GM18907 (cell line): Measurements from ENCODE around the gene KNTC1.
A peak's percentile ranks its signal among the peaks of the same experiment; 100 is the strongest.
"Not testable (repeated sequence)": the region's sequence is repeated elsewhere in the genome, so short reads cannot be mapped to it uniquely, and the experiment has no call there.

Experiments
- ATAC-seq: cut with Tn5 transposase; IDR thresholded peaks from one replicate; pipeline ENCODE4 v1.9.1; 2021; ENCODE audit warnings: mild to moderate bottlenecking, moderate library complexity; ENCODE audit not compliant: unreplicated experiment

The KNTC1 gene

DNA sequence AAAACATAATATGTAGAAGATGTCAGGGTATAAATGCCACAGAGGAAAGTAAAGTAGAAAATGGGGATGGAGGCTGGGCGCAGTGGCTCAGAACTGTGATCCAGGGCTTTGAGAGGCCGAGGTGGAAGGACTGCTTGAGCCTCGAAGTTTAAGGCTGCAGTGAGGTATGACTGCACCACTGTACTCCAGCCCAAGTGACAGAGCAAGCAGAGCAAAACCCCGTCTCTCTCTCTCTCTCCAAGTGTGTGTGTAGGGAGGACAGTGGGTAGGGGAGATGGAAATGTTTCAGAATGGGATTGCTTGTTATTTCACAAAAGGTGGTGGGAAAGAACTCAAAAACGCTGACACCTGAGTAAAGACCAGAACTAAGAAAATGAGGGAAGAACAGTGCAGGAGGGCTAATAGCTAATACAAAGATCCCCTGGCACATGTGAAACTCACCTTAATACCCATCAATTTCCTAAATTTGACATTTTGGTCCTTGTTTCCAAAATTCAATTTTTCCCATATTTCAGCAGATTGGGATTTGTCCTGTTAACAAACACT is 20.6 kb upstream of the KNTC1 start:
- ATAC-seq, result no peak

DNA sequence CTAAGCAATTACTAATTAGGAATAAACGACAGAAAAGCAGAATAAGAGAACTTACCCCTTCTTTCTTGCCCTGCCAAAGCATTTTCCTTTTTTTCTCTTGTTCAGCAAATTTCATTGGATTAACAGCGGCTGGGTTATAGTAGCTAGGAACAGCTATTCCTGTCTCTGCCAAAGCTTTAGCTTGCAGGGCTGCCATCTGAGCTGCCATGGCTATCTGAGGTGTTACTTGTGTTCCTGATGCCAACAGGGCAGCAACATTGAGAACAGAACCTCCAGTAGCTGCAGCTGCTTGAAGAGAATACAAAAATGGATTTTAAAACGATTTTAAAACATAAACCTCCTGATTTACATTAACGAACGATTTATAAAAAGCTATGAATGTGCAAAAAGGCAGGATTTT is 18.9 kb upstream of the KNTC1 start:
- no peak for ATAC-seq

DNA sequence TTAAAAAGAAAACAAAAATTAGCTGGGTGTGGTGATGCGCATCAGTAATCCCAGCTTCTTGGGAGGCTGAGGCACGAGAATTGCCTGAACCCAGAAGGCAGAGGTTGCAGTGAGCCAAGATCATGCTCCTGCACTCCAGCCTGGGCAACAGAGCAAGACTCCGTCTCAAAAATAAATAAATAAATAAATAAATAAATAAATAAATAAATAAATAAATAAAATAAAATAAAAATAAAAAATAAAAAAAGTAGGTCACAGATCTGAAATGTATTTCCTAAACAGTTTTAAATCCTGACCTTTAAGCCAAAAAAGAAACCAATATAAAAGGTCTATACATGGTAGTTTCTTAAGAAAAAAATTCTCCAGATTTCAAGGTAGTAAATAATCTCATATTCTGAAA is 14.0 kb upstream of the KNTC1 start:
- ATAC-seq, result not testable (repeated sequence)

DNA sequence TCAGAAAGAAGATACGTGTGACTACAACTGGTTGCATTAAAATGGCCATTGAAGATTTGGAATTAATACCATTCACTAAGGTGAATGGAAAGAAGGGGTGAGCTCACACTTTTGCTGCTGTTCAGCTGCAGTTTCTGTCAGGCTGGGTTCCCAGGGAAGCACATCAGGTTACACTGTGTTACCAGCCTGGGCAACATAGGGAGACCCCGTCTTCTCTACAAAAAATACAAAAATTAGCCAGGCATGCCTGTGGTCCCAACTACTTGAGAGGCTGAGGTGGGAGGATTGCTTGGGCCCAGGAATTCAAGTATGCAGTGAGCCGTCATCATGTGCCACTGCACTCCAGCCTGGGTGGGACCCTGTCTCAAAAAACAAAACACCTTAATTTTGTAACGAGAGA is 13.4 kb upstream of the KNTC1 start:
- ATAC-seq, result no peak

DNA sequence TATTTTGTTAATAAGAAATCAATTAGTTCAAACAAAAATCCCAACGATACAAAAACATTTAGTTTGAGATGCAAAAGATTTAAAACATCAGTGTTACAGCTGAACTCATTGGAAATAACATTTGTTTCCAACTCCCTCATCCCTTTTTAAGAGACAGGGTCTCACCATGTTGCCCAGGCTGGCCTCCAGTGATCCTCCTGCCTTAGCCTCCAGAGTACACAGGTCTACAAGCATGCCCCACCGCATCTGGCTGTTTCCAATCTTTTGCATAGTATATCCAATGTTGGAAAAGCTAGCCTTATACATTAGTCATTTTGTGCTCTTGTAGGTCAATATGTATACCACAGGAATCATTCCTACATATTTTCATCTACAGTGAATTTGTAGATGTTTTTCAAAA is 11.8 kb upstream of the KNTC1 start:
- no peak for ATAC-seq

DNA sequence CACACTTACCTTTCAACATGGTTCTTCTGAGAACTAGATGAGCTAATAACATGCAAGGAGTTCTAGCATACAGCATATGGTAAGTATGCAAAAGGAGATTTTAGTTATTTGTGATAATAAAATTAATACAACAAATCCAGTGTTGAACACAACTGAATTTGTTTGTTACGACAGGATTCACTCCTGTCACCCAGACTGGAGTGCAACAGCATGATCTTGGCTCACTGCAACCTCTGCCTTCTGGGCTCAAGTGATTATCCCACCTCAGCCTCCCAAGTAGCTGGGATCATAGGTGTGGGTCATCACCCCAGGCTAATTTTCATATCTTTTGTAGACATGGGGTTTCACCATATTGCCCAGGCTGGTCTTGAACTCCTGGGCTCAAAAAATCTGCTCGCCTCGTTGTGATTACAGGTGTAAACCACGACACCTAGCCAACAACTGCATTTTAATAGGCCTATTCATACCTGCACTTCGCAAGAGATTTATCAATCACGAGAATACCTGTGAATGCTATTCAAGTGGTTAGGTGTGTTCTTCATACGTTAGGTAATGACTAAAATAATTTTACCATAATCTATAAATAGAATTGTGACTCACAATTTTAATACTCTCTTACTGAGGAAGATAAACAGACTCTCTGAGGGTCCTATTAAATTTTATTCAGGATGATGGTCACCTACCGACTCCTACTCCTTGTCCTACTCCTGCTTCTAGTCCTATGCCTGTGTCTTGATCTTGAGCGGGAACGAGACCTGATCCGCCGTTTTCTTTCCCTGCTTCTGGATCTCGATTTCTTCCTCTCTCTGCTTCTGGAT is 10.3 kb upstream of the KNTC1 start:
- ATAC-seq, result no peak

DNA sequence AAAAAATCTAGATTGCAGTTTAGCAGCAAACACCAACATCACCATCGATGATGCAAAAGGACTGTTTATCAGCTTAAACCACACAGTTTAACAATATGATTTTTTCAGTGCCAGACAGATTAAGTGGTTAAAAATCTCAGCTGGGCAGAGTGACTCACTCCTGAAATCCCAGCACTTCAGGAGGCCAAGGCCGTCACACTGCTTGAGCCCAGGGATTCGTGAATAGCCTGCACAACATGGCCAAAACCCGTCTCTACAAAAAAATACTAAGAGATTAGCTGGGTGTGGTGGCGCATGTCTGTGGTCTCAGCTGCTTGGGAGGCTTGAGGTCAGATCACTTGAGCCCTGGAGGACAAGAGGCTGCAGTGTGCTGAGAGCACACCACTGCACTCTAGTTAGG is 9.2 kb upstream of the KNTC1 start:
- ATAC-seq, result no peak

DNA sequence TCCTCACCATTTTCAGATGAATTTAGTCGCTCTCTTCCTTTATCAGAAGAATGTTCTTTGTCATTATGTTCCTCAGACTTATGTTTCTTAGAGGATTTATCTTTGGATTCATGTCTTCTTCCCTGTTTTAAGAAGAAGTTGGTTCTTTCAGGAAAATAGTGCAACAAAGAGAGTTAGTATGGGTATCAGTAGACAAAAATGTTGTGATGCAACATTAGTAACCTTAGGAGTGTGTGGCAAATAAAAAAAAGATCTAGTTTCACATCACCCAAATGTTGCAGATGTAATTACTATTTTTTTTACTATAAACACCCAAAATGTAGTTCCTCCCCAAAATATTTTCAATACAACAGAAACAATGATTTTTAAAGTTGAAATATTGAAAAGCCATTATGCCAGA is 8.1 kb upstream of the KNTC1 start:
- no peak for ATAC-seq

DNA sequence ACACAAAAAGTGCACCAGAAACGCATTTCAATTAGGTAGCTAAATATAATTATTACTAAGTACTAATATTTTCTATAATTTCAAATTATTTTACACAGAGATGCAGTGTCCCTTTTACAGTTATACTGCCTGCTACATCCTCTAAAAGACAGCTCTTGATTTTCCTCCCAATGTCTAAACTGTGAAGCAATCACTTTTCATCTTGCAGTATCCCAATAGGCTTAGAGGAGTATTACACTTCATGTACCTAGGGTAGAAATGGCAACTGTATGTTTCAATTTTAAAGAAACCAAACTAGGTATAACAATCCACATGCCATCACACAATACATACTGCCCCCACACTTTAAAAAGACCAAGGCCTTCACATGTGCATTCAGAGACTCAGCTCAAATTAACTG is 7.6 kb upstream of the KNTC1 start:
- ATAC-seq, result no peak

DNA sequence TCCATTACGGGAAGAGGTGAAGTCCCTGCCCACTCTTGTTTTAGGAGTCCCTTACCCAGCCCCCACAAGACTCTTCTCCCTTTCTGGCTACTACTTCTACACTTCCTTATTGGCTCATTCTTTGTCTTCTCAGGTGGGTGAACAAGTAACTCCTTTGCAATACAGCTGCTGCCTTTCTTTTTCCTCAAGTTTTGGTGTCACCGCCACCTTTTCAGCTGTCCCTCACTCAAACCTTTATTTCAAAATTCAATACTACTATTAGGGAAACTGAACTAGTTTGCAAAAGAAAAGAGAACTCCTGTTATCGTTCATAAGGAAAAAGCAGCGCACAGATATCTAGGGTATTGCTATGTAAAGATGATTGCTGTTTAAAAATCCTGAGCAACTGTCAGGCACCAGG is 6.4 kb upstream of the KNTC1 start:
- no peak for ATAC-seq

DNA sequence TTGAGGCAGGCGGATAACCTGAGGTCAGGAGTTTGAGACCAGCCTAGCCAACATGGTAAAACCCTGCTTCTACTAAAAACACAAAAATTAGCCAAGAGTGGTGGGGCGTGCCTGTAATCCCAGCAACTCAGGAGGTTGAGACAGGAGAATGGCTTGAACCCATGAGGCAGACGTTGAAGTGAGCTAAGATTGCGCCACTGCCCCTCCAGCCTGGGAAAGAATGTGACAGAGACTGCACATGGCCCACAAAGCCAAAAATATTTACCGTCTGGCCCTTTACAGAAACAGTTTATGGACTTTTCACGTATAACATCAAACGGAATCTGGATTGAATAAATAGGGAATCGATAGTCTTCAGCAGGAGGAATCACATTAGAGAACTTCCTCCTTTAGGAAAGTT is 3.8 kb upstream of the KNTC1 start:
- ATAC-seq, result no peak

DNA sequence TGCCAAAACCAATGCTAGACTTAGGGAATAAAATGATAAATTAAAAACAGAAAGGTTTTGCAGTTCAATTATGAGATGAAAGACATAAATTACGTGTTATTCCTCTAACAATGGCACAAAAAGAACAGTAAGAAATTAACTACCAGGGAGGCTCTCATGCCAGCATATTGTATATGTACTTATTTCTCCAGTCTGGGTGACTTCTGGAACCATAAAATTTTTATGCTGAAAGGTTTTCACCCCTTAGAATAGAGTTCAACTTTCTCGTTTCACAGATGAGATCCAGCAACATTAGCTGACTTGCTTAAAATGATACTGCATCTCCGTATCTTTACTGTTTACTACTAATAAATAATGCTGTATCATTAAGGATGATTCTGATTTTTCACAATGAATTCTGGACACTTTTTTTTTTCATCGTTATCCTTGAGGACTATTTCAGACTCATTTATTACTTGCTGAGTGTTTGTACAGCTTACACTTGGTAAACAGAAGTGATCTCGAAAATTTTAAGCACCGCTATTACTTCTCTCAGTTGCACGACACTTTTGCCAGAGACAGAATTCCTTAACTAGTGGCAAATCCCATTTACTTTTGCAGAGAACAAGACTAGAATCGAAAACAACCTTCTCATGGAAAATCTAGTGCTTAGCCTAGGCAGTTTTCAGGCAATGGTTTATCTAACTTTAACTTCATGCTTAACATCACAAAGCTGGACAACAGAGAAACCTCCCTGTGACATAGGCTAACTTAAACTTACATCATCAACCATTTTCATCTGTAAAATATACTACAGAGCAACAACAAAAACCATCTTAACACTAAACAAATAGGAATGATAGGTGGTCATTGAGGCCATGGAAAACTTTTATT is 3.0 kb upstream of the KNTC1 start:
- no peak for ATAC-seq

DNA sequence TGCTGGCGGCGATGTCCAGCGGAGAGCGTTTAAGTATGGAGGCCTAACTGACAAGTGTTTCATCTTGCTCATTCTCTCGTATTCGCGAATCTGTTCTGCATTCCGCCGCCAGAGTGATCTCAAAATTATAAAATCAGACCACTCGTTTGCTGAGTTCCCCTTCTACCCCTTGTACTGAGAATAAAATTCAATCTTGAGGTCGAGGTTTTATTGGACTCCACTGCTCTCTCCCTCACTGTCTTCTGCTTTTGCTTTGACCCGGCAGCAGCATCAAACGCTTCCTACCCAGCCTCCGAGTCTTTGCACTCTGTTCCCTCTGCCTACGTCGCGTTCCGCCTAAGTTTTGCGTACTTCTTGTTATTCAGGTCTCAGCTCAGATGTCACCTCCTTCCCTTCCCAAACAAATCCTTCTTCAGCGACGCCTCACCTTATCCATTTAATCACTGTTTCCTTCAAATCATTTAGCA is 462 bp downstream of the KNTC1 start:
- no peak for ATAC-seq

DNA sequence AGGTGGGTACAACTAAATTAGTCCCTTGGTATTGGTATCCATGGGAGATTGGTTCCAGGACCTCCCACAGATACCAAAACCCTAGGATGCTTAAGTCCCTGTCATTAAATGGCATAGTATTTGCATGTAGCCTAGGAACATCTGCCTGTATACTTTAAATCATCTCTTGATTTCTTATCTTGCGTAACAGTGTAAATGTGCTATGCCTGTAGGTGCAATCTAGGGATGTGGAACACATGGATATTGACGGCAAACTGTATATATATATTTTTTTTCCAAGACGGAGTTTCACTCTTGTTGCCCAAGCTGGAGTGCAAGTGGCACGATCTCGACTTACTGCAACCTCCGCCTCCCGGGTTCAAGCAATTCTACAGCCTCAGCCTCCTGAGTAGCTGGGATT is 1.5 kb downstream of the KNTC1 start:
- ATAC-seq, result no peak

DNA sequence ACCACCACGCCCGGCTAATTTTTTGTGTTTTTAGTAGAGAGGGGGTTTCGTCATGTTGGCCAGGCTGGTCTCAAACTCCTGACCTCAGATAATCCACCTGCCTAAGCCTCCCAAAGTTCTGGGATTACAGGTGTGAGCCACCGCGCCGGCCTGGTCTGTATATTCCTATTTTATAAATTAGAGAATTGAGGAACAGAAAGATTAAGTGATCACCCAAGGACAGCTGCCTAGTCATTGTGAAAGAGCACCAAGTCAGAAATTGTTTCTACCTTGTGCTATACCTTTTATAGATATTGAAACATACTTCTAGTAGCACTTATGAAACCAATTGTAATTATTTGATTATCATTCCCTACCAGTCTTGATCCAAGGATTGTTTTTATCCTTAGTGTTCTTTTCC is 1.9 kb downstream of the KNTC1 start:
- no peak for ATAC-seq

DNA sequence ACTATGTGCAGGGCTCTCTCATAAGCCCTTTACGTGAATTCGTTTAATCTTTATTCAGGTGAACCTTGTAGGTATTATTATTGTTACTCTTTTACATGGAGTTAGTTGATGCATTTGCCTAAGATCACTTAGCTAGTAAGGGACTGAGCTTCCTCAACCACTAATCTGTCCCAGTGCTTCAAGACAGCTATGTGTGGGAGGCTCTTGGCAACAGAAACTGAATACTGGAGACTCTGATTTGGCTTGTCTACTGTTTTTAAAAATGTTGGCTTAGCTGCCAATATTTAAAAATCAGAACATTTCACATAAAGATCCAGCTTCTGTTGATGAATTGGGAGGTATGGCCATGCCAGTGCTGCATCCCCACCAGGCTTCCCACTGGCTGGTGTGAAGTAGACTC is 6.8 kb downstream of the KNTC1 start:
- no peak for ATAC-seq

DNA sequence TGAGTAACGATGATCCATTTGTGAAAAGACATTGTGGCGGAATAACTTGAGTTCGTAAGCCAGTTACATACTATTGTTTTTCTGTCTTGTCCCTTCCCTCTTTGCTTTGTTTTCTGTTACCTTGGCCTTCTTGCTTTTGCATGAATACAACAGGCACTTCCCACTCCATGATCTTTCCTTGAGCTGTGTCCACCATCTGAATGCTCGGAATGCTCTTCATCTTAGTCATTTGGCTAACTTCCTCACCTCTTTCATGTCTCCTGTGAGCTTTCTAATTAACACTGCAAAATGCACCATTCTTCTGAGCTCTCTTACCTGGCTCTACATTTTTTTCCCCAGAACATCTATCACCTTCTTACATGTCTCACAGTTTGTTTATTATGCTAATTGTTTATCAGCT is 10.0 kb downstream of the KNTC1 start:
- no peak for ATAC-seq

DNA sequence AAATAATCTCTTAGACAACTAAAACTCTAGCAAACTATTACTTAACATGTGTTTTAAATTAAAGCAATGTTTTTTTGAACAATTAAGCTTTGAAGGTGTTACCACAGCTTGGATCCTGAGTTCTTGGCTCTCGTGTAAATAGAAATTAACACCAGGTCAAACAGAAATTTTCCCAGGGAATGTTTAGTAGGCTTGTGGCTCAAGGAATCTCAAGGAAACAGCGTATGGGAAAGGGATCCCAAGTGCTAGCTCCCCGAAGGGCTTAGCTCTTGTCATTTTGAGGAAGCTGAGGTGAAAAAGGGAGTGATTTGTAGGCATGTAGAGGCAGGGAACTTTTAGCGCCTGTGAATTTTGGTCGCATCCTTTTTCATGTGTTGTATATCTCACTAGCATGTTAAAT is 11.4 kb downstream of the KNTC1 start:
- no peak for ATAC-seq

DNA sequence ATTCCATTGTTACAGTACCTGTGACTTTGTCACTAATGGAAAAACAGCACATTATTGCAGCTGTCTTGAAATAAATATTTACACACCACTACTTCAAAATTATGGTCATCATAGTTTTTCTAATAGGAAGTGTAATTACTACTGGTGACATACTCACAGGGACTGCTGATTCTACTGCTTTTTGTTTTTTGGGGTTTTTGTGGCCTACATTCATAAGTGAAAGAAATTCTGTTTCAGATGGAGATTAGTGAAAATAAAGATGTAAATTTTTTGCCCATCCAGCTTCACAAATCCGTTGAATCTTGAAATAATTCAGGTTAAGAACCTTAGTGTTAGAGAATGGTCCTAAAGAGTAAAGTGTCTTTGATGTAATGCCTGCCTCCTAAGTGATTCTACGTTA is 17.5 kb downstream of the KNTC1 start:
- no peak for ATAC-seq

DNA sequence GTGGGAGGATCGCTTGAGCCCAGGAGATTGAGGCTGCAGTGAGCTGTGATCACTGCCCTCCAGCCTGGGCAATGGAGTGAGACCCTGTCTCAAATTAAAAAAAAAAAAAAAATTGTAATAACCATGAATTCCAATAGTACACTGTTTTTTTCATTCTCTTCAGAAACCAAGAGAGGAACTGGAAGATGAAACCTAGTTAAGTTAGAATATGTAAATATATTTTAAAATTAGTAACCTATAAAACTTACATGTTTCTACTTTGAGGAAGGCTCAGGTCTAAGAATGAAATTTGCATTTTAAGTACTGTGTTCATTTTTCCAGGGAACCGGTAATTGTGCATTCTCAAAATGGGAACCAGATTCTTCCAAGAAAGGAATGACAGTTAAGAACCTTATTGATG is 18.8 kb downstream of the KNTC1 start:
- ATAC-seq, result peak; percentile 65

DNA sequence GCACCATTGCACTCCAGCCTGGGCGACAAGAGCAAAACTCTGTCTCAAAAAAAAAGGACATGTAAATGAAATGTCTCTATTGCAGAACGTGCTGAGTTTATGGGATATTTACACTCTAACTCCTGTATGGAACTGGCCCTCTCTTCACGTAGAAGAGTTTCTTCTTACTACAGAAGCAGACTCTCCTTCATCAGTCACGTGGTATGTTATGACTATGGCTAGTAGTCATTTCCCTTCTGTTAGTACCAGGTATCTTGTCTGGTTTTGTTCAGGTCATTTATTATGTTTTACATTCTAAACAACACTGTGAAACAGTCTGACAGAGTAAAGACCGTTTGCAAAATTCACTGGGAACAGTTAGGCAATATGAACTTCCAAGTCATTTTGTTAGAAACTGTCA is 20.3 kb downstream of the KNTC1 start:
- no peak for ATAC-seq
